ENCODE results near the gene SMARCC2.
A peak's percentile ranks its signal among the peaks of the same experiment; 100 is the strongest.

SMARCC2 gene

DNA sequence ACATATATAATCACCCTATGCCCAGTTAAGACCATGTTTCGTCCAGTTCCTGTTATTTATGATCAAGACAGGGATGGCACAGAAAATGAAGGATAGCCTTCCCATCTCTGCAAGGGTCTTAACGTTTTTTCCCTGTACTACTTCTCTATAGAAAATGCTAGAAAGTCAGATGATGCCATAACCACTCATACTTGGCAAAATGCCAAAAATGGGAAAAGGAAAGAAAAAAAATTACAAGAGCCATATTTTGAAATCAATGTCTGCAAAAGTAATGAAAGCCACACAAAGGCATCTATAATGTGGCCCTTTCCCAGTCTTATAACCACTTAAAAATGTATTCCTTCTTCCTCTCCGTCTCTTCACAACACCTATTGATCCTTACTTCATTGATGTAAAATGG lies 38.7 kb downstream of the SMARCC2 start:
- H3F3A ChIP-seq (ENCODE audit: low read depth), result no peaks in the 10 kb centered on the region
- peak overlapping the region; percentile 84 for H3K4me2 ChIP-seq (ENCODE audit: low read depth, low read length, poor library complexity, severe bottlenecking)
- H3K9ac ChIP-seq (ENCODE audit: low read depth, low read length, poor library complexity, severe bottlenecking), result no peak overlapping the region
- peaks cover 22% of the 10 kb centered on the region; the same call in 1 of the 2 replicates for H3K79me2 ChIP-seq (ENCODE audit: insufficient read depth, low read length)
- H3K4me3 ChIP-seq (ENCODE audit: low read length, poor library complexity, severe bottlenecking), result no peak overlapping the region
- H4K20me1 ChIP-seq (ENCODE audit: insufficient read depth, low read length, poor library complexity, severe bottlenecking), result no peaks in the 10 kb centered on the region
- peaks cover 21% of the 10 kb centered on the region for H3K4me1 ChIP-seq (ENCODE audit: insufficient read depth, low read length, poor library complexity, severe bottlenecking)
- TF ChIP-seq EZH2phosphoT487 (IDR thresholded peaks at IDR 0.05; ENCODE audit: borderline replicate concordance), result no peak
- TF ChIP-seq, protein P1, sequence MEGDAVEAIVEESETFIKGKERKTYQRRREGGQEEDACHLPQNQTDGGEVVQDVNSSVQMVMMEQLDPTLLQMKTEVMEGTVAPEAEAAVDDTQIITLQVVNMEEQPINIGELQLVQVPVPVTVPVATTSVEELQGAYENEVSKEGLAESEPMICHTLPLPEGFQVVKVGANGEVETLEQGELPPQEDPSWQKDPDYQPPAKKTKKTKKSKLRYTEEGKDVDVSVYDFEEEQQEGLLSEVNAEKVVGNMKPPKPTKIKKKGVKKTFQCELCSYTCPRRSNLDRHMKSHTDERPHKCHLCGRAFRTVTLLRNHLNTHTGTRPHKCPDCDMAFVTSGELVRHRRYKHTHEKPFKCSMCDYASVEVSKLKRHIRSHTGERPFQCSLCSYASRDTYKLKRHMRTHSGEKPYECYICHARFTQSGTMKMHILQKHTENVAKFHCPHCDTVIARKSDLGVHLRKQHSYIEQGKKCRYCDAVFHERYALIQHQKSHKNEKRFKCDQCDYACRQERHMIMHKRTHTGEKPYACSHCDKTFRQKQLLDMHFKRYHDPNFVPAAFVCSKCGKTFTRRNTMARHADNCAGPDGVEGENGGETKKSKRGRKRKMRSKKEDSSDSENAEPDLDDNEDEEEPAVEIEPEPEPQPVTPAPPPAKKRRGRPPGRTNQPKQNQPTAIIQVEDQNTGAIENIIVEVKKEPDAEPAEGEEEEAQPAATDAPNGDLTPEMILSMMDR (conservative IDR thresholded peaks at IDR 0.05; ENCODE audit: low read length), result no peak
- H3K9me2 ChIP-seq (replicated peaks; ENCODE audit: low read depth, low read length), result no peaks in the 10 kb centered on the region
- H2AFZ ChIP-seq (ENCODE audit: low read length), result no peak overlapping the region
- no peaks in the 10 kb centered on the region for H3K9me3 ChIP-seq (ENCODE audit: insufficient read depth, low read depth, low read length)
- no peaks in the 10 kb centered on the region for H3K36me3 ChIP-seq (ENCODE audit: insufficient read depth, low read length)
- H3K27me3 ChIP-seq (ENCODE audit: insufficient read depth, low read length, poor library complexity, severe bottlenecking), result no peaks in the 10 kb centered on the region

- no peak overlapping the region for H2AFZ ChIP-seq (ENCODE audit: low read length)
- no peak overlapping the region for H3K4me2 ChIP-seq (ENCODE audit: low read depth, low read length, poor library complexity, severe bottlenecking)
These were observed 42.5 kb downstream of the SMARCC2 start for GRCh38 chr12:56146492-56147460.

DNA sequence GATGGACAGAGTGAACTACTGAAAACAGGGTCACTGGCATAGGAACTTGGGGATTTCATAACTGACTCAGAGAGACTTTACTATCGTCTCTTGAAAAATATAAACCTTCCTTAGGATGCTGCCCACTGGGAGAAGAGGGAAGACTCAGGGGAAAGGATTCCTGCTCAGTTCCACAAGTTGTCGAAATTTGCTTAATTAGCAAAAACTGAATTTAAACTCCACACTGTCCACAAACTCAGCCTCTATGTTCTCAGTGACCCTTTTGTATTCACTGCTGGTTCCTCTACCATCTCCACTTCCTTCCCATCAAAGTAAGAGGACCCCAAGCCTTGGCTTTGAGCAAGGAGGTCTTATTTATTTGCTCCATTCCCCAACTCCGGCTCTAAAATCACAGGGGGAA lies 44.1 kb downstream of the SMARCC2 start:
- peaks cover 38% of the 10 kb centered on the region; the same call in 1 of the 2 replicates for H3K36me3 ChIP-seq (ENCODE audit: insufficient read depth, low read length)
- H3K4me2 ChIP-seq (ENCODE audit: low read depth, low read length, poor library complexity, severe bottlenecking), result no peak overlapping the region
- no peak for TF ChIP-seq EZH2phosphoT487 (IDR thresholded peaks at IDR 0.05; ENCODE audit: borderline replicate concordance)
- TF ChIP-seq, protein P1 (conservative IDR thresholded peaks at IDR 0.05; ENCODE audit: low read length), result no peak

More at GRCh38 chr12:56146492-56147460, 42.5 kb downstream of the SMARCC2 start:
- peaks cover 30% of the 10 kb centered on the region; the same call in 1 of the 2 replicates for H3K36me3 ChIP-seq (ENCODE audit: insufficient read depth, low read length)
- H3K9me3 ChIP-seq (ENCODE audit: insufficient read depth, low read depth, low read length), result no peaks in the 10 kb centered on the region
- H3K9me2 ChIP-seq (replicated peaks; ENCODE audit: low read depth, low read length), result no peaks in the 10 kb centered on the region
- no peaks in the 10 kb centered on the region for H3K27me3 ChIP-seq (ENCODE audit: insufficient read depth, low read length, poor library complexity, severe bottlenecking)
- H3K9ac ChIP-seq (ENCODE audit: low read depth, low read length, poor library complexity, severe bottlenecking), result no peak overlapping the region
- TF ChIP-seq, protein P1 (conservative IDR thresholded peaks at IDR 0.05; ENCODE audit: low read length), result no peak
- no peak for TF ChIP-seq EZH2phosphoT487 (IDR thresholded peaks at IDR 0.05; ENCODE audit: borderline replicate concordance)
- H3K4me1 ChIP-seq (ENCODE audit: insufficient read depth, low read length, poor library complexity, severe bottlenecking), result peaks cover 3% of the 10 kb centered on the region
- H3F3A ChIP-seq (ENCODE audit: low read depth), result no peaks in the 10 kb centered on the region
- no peak overlapping the region for H3K4me3 ChIP-seq (ENCODE audit: low read length, poor library complexity, severe bottlenecking)
- H4K20me1 ChIP-seq (ENCODE audit: insufficient read depth, low read length, poor library complexity, severe bottlenecking), result no peaks in the 10 kb centered on the region
- H3K79me2 ChIP-seq (ENCODE audit: insufficient read depth, low read length), result no peaks in the 10 kb centered on the region

More for the DNA sequence above, 44.1 kb downstream of the SMARCC2 start:
- Histone ChIP-seq H3K4me1 (ENCODE audit: insufficient read depth, low read length, poor library complexity, severe bottlenecking) (no peaks in the 10 kb centered on the region), H3K9me2 (replicated peaks; ENCODE audit: low read depth, low read length) (no peaks in the 10 kb centered on the region), H3K79me2 (ENCODE audit: insufficient read depth, low read length) (no peaks in the 10 kb centered on the region), H4K20me1 (ENCODE audit: insufficient read depth, low read length, poor library complexity, severe bottlenecking) (no peaks in the 10 kb centered on the region), H3K9ac (ENCODE audit: low read depth, low read length, poor library complexity, severe bottlenecking) (no peak overlapping the region), H3K9me3 (ENCODE audit: insufficient read depth, low read depth, low read length) (no peaks in the 10 kb centered on the region), H3F3A (ENCODE audit: low read depth) (no peaks in the 10 kb centered on the region), H3K4me3 (ENCODE audit: low read length, poor library complexity, severe bottlenecking) (no peak overlapping the region), H2AFZ (ENCODE audit: low read length) (no peak overlapping the region), H3K27me3 (ENCODE audit: insufficient read depth, low read length, poor library complexity, severe bottlenecking) (no peaks in the 10 kb centered on the region)

All from Loucy (cell line).